GM21825 (cell line): Measurements from ENCODE around the gene STPG1.

Experiments used
- ATAC-seq: cut with Tn5 transposase; IDR thresholded peaks from one replicate; pipeline ENCODE4 v1.9.1; 2021; ENCODE audit warnings: mild to moderate bottlenecking, moderate library complexity; ENCODE audit not compliant: unreplicated experiment

Gene STPG1

DNA sequence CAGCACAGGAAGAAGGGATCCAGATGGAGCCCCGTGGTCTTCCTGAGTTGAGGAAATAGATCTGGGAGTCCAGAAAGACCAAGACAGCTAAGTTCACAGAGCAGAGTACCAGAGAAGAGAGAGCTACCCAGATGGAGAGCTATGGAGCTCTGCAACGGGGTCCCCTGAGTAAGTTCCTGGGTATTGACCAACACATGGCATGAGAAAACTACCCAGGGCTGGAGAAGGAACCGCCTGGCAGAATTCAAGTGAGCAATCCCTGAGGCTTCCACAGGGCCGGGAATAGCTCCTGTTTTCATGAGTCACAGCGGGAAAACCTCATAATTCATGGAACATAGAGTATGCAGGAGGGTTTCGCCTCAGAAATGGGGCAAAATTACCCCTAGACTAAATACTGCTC, 19.7 kb downstream of the STPG1 start:
- no peak for ATAC-seq

DNA sequence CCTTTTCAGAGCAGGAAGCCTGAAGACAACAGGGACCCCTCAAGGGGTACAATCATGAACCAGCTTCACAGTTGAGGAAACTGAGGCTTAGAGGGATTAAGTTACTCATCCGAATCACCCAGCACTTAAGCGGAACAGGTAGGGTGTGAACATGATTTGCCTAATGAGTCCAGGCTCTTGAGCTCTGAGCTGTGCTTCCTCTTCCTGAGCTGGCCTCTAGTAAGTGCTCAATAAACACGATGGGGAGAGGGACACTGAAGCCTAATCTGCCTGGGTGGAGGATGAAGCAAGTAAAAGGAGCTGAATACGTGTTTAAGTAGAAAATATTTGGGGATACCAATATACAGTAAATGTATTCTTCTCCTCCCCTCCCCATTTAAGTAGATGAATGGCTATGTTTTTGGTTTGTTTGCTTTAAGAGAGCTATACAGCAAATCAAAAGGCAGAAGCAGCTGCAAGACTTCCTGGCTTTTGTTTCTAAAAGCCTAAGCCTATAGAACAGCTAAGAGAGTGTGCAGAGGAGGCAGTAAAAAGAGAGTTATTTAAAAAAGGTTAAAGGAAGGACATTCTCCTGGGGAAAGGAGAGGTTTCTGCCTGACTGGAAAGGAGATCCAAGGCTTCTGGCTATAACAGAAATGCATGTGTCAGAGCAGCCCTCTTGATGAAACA, 20.5 kb downstream of the STPG1 start:
- ATAC-seq = no peak

DNA sequence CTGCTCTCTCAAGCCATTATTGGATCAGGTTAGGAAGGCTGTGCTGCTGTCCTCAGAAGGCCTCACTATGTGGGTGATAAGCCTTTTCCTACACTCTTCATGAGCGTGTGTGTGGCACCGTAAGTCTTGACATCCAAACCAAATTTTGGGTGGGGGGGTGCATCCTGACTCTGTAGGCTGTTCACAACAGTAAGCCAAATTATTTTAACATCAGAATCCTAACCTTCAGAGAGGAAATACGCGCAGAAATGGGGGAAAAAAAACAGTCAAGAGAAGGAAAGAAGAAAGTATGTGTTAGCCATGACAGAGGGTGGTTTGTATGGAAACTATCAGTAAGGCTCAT, 21.0 kb downstream of the STPG1 start:
- no peak for ATAC-seq

DNA sequence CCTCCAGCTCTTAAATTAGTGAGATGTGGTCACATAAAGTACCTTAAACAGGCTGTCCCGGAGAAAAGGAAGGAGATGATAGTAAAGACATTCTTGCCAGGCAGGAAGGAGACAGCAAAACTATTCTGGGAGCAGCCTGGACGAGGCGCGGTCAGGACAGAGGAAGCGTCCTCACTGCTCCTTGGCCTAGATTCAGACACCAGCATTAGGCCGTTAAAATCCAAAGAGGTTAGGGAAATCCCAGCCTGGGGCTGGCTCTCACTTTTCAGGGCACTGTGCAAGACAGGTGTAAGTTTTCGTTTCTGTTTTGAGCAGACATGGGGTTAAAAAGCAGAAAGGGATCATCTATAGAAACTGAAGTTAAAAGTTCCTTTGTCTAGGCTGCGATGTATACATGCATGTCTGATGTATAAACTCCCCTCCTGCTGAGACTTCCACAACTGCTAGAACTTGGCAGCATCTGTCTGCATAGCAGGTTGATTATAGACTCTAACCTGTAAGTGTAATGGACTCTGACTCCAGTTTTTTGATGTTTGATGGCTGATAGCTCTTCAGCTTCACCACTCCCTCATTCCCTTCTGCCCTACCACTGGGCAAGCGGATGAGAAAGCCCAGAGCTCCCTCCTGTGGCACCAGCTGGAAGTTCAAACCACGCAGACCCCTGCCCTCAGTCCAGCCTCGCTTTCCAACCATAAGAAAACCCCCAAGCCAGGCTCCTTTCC, 21.5 kb downstream of the STPG1 start:
- ATAC-seq = peak; percentile 59

DNA sequence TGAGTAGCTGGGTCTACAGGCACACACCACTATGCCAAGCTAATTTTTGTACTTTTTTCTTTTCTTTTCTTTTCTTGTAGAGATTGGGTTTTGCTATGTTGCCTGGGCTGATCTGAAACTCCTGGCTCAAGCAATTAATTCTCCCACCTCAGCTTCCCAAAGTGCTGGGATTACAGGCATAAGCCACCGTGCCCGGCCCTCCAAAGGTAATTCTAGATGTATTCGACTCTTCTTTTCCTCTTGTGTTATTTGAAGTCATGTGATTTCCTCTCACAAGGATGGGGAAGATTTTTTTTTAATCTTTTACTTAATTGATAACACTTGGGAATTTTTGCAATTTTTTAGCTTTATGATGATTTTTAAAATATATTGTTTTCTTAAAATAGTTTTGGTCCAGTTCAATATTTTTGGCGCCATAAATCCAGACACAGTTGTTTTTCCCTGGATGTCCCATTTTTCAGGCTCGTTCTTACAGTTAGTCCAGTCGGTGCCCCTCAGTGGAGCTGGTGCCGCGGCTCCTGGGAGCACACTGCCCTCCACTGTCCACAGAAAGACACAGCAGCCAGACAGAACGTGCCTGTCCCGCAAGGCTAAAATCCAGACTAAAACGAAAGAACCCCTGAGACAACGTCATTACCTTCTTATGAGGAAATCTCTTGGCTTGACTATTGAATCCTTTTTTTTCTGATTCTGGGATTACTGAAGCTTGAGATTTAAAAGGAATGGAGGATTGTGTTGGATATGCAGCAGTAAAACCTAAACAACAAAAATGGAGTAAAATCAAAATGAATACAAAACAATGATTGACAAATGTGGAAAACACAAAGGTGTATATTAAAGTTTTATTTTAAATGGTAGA, 22.4 kb downstream of the STPG1 start:
- ATAC-seq = peak; percentile 47

DNA sequence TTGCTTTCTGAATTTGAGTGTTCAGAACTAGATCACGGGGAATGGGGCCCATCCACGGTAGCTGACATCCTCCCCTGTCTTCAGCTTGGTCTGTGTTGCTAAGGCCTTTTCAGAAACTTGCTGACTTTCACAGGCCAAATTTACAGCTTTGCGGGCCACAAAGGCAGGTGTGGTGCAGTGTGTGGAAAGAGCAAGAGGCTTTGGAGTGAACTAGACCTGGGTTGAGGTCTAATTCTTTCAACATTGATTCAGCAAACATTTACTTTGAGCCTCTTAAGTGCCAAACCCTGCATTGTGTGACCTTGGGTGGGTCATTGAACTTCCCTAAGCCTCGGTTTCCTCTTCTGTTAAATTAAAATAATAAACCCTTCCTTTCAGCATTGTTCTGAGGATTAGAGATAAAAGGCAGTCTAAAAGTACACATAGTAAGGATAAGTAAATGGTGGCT, 24.3 kb downstream of the STPG1 start:
- no peak for ATAC-seq

DNA sequence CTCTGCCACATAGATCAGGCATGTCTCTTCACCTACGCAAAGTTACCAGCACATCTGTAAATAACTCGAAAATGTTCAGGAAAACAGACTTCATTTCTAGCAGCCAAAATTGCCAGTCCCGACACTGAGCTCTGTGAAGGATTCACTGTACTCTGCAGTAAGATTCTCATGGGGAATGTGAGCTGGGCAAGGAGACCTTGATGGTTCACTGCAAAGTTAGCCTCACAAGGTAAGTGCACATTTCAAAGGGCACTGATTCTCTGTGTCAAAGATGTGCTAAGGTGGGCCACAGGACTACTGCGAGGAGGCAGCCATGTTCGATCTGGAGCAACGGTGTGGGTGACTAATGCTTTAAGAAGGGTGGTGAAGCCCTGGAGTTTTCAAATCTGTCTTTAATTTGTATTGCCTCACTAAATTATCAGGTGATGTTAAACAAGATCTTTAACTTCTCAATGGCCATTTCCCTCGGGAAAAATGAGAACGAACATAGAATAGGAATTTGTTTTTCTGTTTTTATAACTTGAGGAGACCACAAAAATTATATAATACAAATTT, 25.2 kb downstream of the STPG1 start:
- no peak for ATAC-seq

DNA sequence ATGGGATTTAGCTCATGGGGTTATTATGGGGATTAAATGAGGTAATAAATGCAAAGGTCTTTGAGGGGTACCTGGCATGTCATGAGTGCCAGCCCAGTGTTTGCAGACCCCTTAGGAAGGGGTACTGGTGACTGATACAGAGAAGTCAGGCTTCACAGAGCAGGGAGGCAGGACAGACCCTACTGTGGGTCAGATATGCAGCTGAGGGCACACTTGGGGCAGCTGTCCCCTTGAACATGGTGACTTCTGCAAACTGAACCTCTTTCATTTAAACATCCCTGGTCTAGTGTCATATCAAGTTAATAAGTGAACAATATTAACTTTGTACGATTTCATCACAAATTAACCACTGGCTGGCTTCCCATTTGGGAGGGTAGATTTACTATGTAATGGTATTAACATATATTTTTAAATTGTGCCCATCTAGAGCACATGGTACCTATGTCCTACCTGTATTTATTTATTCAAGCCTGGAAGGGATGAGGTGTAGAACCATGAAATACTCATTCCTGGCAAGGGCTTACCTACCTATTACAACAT, 25.9 kb downstream of the STPG1 start:
- no peak for ATAC-seq

DNA sequence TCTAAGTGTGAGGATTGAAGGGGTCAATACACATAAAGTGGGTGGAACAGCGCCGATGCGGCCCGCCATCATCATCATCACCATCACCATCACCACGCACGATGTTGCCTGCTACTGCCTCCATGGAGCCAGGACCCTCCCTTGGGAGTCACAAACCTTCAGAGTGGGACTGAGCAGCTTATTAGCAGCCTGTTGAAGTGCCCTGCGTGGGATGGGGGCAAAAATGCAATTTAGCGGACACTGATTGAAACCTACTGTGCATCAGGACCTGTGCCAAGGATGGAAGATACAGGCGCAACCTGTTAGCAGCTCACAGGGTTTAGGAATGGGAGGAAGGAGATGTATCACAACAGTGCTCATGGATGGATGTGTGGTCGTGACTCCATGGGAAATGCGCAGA, 26.7 kb downstream of the STPG1 start:
- no peak for ATAC-seq

DNA sequence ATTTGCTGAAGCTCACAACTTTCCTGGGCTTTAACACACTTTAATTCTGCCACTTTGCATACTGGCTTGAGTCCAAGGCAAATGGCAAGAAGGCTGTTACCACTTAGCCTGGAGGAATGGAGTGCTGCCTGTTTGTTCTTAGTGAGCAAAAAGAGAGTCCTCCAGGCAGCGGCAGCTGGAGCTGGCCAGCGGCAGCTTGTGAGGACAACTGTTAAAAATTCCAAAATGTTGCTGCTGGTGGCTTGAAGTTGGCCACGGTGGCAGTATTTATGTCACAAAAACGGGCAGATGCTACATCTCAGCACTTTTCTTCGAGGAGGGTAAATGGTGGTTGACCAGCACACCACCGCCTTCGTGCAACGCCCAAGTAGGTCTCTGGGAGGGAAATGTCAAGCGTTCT, 27.3 kb downstream of the STPG1 start:
- no peak for ATAC-seq

DNA sequence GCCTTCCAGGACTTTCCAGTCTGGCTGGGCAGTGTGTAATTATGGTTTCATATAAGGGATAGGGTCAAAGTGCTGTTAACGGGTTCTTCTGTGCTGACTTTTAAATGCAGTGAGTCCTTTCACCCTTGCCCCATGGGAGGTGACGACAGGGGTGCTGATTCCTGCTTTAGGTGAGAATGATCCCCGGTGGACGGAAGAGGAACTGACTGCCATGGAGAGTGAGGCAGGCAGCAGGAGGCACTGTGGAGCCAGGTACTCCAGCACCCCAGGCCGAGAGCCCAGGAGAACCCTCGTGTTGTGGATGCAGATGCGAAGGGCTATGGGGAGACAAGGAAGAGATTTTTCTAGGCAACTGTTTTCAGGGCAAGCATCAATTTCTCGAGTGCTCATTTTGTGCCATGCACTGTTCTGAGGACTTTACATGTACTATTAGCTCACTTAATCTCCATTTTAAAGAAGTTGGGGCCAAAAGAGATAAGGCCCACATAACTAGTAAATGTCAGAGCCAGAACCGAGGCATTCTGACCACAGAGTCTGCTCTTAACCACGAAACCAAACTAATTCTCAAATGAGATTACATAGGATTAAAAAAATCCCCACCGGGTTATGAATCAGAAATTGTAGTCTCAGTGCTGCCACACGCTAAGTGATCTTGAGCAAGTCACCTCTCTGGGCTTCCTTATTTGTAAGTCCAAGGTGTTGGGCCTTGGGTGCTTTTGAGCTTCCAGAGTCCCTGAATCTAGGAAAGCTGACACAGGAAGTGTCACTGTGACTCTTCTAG, 28.2 kb downstream of the STPG1 start:
- no peak for ATAC-seq

DNA sequence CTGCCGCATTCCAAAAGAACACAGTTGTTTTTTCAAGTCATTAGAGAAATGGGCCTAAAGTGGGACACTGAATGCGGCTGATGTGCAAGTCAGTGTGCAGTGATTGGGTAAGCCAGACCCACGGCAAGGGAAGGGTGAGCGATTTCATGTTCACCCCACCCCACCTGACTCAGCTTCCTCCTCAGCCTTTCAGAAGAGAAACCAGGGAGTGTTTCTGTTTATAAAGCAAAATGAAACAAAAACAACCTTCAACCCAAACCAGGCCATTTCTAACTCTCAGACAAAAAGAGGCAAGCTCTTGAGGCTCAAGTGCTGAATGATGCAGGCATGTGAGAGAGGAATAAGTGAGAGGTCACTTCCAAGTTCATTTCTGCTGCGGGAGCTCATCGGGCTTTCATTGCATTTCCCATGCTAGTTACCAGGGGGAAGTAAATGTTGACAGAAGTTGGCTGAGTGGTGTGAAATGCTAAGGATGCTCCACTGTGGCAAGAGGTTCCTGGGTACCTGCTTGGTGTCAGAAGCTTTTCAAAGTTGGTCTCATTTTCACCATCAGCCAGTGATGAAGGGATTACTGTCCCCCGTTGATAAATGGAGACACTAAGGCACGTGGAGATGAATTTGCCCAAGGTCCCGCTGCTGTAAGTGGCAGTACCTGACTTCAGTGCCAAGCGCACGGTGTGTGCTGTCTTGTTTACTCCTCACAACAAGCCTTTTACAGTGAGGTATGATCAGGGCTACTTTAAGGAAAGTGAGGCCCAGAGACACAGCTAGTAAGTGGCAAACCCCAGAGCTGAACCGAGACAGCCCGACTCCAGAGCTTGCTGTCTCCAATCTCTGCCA, 29.1 kb downstream of the STPG1 start:
- ATAC-seq = peak; percentile 59

DNA sequence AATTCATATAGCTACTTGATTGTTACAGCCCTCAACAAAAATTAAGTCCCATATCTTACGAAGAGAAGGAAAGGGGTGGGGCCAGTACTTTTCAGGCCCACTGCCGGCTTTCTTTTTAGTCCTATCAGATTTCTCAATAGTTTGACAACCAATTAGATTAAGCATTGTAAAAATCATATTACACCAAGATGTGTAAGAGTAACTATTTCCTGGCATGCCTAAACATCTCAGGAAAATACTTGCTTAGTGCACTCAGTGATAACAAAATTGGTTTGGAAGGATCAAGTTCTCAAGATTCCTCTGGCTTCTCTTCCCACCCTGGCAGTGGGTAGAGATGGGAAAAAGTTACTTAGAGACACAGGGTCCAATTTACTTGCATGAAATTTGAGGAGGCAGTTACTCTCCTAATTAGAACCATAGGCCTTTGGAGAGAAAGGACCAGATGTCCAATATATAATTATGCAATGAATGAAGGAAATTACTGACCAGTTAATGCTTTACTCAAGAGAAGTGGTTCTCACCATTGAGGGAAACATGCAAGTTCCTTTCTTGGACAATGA, 30.1 kb downstream of the STPG1 start:
- ATAC-seq = no peak

DNA sequence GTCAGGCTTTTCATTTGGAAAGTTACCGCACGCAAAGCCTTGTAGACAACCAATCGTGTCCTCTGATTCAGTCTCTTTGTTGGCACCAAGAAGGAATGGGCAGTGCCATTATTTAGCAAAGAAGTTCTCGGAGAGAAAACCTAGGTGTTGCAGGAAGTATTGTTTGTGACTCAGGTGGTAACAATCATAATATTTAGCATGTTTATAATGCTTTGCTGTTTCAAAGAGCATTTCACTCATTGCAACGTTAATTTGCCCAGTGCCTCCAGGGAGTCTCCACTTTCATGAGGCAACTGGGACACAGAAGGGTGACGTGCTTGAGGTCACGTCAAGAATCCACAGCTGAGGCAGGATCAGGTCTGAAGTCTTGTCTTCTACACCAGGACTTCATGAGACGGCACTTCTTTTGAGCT, 31.4 kb downstream of the STPG1 start:
- ATAC-seq = no peak

DNA sequence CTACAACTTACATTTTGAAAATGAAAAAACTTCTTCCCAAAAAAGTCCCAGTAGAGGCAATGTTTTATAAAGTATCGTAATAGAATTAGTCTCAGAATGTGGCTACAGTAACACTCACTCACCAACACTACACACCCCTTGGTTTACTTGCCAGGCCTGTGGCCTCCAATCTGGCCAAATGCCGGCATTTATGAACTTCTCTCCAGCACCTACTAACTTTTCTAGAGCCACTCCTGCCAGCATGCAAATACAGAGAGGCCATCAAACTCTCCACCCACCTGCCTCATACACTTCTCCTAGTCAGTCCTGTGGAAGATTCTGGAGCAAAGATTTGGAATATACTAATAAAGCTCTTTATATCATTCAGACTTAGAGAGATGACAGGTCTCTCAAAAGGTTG, 32.3 kb downstream of the STPG1 start:
- ATAC-seq = no peak

DNA sequence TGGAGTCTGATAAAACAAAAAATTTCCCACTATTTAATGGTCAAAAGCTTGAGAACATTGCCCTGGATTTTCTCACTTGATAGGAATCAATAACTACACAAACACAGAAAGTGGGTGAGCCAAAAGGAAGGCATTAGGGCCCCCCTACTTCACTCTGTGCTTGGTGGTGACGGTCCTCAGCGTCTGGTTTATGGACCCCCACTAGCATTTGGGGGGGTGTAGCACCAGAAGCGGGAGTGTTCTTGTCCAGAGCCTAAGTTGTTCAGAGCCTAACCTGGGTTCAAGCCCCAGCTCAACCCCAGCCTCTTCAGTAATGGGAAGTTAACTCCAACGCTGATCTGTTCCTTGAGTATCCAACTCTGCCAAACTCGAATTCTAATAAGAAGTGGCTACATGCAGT, 33.1 kb downstream of the STPG1 start:
- no peak for ATAC-seq

DNA sequence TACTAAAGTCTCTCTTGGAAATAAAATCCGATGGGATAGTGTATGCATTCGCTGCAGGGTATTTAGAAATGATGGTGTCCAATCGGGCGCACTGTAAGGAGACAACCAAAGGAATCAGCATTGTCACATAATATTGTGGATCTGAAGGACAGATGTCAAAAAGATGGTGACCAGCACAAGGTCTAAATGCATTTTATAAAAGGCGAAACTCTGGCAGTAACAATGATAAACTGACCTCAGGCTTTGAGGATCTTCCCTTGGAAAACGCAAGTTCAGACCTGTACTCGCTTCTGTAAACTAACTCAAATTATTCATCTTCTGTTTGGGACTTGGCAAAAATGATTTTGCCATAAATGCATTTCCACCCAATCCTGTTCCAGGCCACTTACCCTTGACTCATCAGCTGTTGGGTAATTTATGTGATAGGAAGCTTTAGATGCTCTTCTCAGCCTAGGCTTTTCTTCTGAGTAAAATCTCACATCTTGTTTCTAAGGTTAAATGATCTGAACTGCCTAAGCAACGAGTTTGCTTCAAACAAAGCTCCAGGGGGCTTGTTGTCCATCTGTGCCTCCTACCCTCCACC, 33.8 kb downstream of the STPG1 start:
- ATAC-seq = no peak

DNA sequence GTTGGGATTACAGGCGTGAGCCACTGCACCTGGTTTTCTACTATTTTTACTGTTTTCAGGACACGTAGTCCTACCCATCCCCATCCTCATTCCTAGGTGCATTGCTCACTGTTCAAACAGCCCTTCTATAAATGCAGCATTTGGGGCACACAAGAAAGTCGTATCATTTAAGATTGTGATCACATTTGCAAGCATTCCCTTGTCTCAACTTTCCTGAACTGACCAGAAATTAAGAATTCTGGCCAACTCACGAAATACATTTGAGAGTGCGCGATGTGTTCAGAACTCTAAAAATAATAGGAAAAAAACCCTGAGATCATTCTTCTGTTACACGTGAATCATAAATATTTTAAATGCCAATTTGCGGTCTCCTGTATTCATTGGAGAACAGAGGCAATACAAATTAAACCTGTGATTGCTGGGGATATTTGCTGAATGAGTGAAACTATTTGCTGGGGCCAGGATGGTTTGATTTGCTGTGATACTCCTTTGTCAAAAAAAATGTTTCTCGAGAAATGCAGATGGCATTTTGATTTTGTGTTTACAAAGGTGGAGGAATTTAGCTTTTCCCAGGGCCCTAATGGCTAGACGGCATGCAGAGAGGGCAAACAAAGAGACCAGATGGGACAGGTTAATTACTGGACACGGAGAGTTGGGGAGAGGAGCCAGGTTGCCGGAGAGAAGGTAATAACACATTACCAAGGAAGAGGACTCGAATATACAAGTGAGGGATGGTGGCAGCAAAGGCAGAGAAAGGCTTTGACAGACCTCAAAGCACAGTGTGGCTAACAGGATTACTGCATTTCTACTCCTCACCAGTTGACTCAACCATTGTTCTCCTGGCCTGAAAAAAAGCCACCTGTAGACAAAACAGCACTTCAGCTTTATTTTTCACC, 38.4 kb downstream of the STPG1 start:
- ATAC-seq = no peak
